GM21526 (cell line): ENCODE measurements around the gene TTLL7.

ENCODE experiments used
- ATAC-seq: cut with Tn5 transposase; IDR thresholded peaks from one replicate; pipeline ENCODE4 v1.9.1; 2021; ENCODE audit warnings: moderate library complexity; ENCODE audit not compliant: unreplicated experiment, low FRiP score

TTLL7 gene

GRCh38 chr1:83998498-83999315 lies at the start of gene TTLL7:
Gene TTLL7, minus strand, starts transcription at chr1:83999132. Its CDS starts 46,921 bp downstream, at chr1:83952211.
- peak; percentile 85 for ATAC-seq

- no peak for ATAC-seq
These were observed 43.5 kb upstream of the TTLL7 start for GRCh38 chr1:84042461-84042860.

GRCh38 chr1:84037758-84038611 lies 39.1 kb upstream of the TTLL7 start:
- ATAC-seq = no peak

GRCh38 chr1:84031802-84032327 lies 32.9 kb upstream of the TTLL7 start:
- no peak for ATAC-seq

GRCh38 chr1:84027368-84027767 lies 28.4 kb upstream of the TTLL7 start:
- ATAC-seq = no peak

GRCh38 chr1:84025966-84026365 lies 27.0 kb upstream of the TTLL7 start:
- ATAC-seq = no peak

GRCh38 chr1:84021822-84022221 lies 22.9 kb upstream of the TTLL7 start:
- no peak for ATAC-seq

GRCh38 chr1:84020151-84020550 lies 21.2 kb upstream of the TTLL7 start:
- no peak for ATAC-seq

- no peak for ATAC-seq
These were observed 20.3 kb upstream of the TTLL7 start for GRCh38 chr1:84019217-84019616.

GRCh38 chr1:84013708-84014107 lies 14.8 kb upstream of the TTLL7 start:
- ATAC-seq = no peak

- ATAC-seq = no peak
These were observed 13.1 kb upstream of the TTLL7 start for GRCh38 chr1:84012018-84012417.

GRCh38 chr1:84010136-84010535 lies 11.2 kb upstream of the TTLL7 start:
- ATAC-seq = no peak

GRCh38 chr1:84008631-84009030 lies 9.7 kb upstream of the TTLL7 start:
- ATAC-seq = no peak

- ATAC-seq = no peak
These were observed 7.7 kb upstream of the TTLL7 start for GRCh38 chr1:84006591-84006990.

GRCh38 chr1:84001501-84001900 lies 2.6 kb upstream of the TTLL7 start:
- ATAC-seq = no peak

GRCh38 chr1:84000954-84001495 lies 2.1 kb upstream of the TTLL7 start:
- no peak for ATAC-seq

GRCh38 chr1:84000196-84000885 lies 1.4 kb upstream of the TTLL7 start:
- ATAC-seq = no peak

GRCh38 chr1:83999316-83999819 lies 436 bp upstream of the TTLL7 start:
- ATAC-seq = peak; percentile 86

- no peak for ATAC-seq
These were observed 781 bp downstream of the TTLL7 start for GRCh38 chr1:83998205-83998497.

GRCh38 chr1:83997631-83998030 lies 1.3 kb downstream of the TTLL7 start:
- no peak for ATAC-seq
